Adrenal gland (tissue), 5 donors: ENCODE results near the gene SFTPA2.

ENCODE experiments used
- POLR2A ChIP-seq, 2 donors: fragments of 450-650 bp; IDR thresholded peaks; one replicate each; pipeline ENCODE4 v1.6.1; 2017; ENCODE audit warnings: antibody characterized with exemption in 2 of 2, mild to moderate bottlenecking in 2 of 2, moderate library complexity in 1 of 2
- TF ChIP-seq, protein P1 (sequence below), 6 experiments: fragments of 450-650 bp in 4 of 6; fragments of 200-600 bp in 2 of 6; sonication (generic) in 1 of 6; IDR thresholded peaks; 1 replicate in 5 of 6; 2 replicates in 1 of 6; pipeline versions ENCODE4 v1.5.1 to v1.8.0; 2016 to 2021; ENCODE audit warnings: antibody characterized with exemption in 6 of 6, mild to moderate bottlenecking in 2 of 6, moderate library complexity in 1 of 6
- donor health status: DM: no; HTN: no; CAD: no.

DNA sequence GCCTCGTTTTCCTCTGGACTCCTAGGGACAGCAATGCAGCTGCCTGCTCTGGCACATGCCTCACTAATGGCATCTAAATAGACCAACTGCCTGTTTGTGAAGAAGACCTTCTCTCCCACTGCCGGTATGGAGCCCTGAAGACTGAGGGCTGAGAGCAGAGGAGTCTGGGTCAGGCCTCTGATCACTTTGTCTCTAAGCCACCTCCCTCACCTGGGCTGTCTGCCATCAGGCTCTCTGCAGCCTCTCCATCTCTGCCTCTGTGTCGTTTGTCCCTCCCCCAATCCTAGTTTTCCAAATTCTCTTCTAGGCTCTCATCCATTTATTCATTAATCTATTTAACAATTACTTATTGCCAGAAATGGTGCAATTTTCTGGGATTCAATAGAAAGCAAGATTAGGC lies 35.3 kb upstream of the SFTPA2 start:
- TF ChIP-seq POLR2A (IDR thresholded peaks at IDR 0.05) = no peak
- TF ChIP-seq, protein P1, sequence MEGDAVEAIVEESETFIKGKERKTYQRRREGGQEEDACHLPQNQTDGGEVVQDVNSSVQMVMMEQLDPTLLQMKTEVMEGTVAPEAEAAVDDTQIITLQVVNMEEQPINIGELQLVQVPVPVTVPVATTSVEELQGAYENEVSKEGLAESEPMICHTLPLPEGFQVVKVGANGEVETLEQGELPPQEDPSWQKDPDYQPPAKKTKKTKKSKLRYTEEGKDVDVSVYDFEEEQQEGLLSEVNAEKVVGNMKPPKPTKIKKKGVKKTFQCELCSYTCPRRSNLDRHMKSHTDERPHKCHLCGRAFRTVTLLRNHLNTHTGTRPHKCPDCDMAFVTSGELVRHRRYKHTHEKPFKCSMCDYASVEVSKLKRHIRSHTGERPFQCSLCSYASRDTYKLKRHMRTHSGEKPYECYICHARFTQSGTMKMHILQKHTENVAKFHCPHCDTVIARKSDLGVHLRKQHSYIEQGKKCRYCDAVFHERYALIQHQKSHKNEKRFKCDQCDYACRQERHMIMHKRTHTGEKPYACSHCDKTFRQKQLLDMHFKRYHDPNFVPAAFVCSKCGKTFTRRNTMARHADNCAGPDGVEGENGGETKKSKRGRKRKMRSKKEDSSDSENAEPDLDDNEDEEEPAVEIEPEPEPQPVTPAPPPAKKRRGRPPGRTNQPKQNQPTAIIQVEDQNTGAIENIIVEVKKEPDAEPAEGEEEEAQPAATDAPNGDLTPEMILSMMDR (IDR thresholded peaks at IDR 0.05) = no peak
